Body of pancreas (tissue), 4 donors: ENCODE data around the gene MOGAT3.

Experiments
- CTCF ChIP-seq, 7 experiments: fragments of 450-650 bp in 4 of 7; fragments of 200-600 bp in 3 of 7; sonication (generic) in 3 of 7; IDR thresholded peaks; one replicate each; pipeline ENCODE4 v1.5.1; 2016 to 2019; ENCODE audit warnings: antibody characterized with exemption in 7 of 7
- POLR2A ChIP-seq, 3 donors: fragments of 450-650 bp; IDR thresholded peaks; one replicate each; pipeline ENCODE4 v1.6.1; 2016; ENCODE audit warnings: antibody characterized with exemption in 3 of 3, mild to moderate bottlenecking in 2 of 3

GRCh38 chr7:101162551-101163278, 38.1 kb downstream of the MOGAT3 start:
- TF ChIP-seq POLR2A (IDR thresholded peaks at IDR 0.05) = no peak
- no peak for TF ChIP-seq CTCF (IDR thresholded peaks at IDR 0.05)
